ENCODE data around the gene ABCC11.

The ABCC11 gene

GRCh38 chr16:48137822-48138221 is 109.5 kb downstream of the ABCC11 start:
- in situ Hi-C loops (cut with MboI; ENCODE audit: low sequenced_read_pairs), result no loop called here

GRCh38 chr16:48136547-48137360 is 110.6 kb downstream of the ABCC11 start:
- in situ Hi-C loops (cut with MboI; ENCODE audit: low sequenced_read_pairs), result no loop called here

GRCh38 chr16:48133455-48134211 is 113.7 kb downstream of the ABCC11 start:
- in situ Hi-C loops (cut with MboI; ENCODE audit: low sequenced_read_pairs), result no loop called here

DNA sequence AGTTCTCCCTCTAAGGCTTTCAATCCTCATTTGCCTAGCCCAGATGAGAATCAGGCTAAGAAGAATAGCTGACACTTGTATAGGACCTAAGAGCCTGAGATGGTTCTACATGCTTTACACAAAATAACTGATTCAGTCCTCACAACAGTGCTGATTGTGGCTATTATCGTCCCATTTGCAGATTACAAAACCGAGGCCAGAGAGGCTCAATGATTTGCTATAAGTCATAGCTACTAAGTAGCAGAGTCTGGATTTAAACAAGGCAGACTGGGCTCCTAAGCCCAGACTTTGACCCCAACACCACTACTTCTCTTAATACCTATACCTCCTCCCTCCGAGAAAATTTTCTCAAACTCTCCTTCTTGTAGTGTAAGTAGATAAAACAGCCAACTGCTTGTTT is 114.6 kb downstream of the ABCC11 start:
- in situ Hi-C loops (cut with MboI; ENCODE audit: low sequenced_read_pairs), result no loop called here

- in situ Hi-C loops (cut with MboI; ENCODE audit: low sequenced_read_pairs), result no loop called here
Observed at GRCh38 chr16:48131201-48131935, 116.0 kb downstream of the ABCC11 start.

DNA sequence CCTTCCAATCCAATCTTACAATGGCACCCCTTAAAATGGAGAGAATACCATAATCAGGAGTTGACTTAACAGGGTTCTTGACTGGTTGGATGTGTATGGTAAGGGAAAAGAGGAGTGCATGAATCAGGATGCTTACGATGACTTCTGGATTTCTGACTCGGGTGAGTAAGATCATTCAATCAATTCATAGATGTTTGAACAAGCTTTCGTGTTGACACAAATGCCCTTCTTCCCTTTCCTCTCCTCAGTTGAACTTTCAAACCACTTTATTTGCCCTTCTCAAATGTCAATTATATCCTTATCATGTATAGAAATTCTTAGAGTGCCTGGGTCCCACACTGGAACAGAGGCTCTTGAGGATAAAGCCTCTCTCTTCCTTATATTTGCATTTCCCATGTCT is 117.4 kb downstream of the ABCC11 start:
- in situ Hi-C loops (cut with MboI; ENCODE audit: low sequenced_read_pairs), result no loop called here

GRCh38 chr16:48128769-48129168 is 118.6 kb downstream of the ABCC11 start:
- in situ Hi-C loops (cut with MboI; ENCODE audit: low sequenced_read_pairs), result no loop called here

GRCh38 chr16:48126801-48127644 is 120.3 kb downstream of the ABCC11 start:
- in situ Hi-C loops (cut with MboI; ENCODE audit: low sequenced_read_pairs), result no loop called here

- in situ Hi-C loops (cut with MboI; ENCODE audit: low sequenced_read_pairs), result no loop called here
Observed at GRCh38 chr16:48125888-48126287, 121.5 kb downstream of the ABCC11 start.

GRCh38 chr16:48124266-48124665 is 123.1 kb downstream of the ABCC11 start:
- in situ Hi-C loops (cut with MboI; ENCODE audit: low sequenced_read_pairs), result no loop called here

DNA sequence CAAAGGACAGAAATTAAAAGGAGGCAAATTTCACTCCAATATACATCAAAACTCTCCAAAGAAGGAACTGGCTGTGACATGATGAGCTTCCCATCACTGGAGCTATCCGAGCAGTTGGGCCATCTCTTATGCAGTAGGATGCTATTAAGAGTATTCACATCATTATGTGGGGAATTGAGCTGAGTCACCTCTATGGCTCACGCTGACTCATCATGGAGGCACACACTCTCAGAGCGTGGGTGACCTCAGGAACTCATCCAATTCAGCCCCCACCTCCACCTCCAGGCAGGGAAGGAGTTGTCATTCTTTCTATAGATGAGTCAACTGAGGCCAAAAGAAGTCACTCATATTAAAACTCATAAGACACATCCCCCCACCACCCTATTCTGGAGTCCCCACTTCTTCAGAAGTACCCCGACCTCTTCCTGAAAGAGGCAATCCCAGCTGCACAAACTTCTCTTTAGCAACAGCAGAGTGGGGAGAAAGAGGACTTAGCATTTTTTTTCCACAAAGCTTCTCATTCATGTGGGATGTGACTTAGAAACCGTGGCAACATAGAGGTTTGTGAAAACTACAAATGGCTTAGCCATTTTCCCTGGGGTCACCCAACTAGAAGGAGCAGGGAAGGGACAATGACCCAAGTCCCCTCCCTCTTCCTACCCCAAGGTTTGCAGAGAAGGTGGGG is 124.1 kb downstream of the ABCC11 start:
- in situ Hi-C loops (cut with MboI; ENCODE audit: low sequenced_read_pairs), result no loop called here

- in situ Hi-C loops (cut with MboI; ENCODE audit: low sequenced_read_pairs), result no loop called here
Observed at GRCh38 chr16:48121276-48121675, 126.1 kb downstream of the ABCC11 start.

- in situ Hi-C loops (cut with MboI; ENCODE audit: low sequenced_read_pairs), result no loop called here
Observed at GRCh38 chr16:48118841-48119240, 128.5 kb downstream of the ABCC11 start.

DNA sequence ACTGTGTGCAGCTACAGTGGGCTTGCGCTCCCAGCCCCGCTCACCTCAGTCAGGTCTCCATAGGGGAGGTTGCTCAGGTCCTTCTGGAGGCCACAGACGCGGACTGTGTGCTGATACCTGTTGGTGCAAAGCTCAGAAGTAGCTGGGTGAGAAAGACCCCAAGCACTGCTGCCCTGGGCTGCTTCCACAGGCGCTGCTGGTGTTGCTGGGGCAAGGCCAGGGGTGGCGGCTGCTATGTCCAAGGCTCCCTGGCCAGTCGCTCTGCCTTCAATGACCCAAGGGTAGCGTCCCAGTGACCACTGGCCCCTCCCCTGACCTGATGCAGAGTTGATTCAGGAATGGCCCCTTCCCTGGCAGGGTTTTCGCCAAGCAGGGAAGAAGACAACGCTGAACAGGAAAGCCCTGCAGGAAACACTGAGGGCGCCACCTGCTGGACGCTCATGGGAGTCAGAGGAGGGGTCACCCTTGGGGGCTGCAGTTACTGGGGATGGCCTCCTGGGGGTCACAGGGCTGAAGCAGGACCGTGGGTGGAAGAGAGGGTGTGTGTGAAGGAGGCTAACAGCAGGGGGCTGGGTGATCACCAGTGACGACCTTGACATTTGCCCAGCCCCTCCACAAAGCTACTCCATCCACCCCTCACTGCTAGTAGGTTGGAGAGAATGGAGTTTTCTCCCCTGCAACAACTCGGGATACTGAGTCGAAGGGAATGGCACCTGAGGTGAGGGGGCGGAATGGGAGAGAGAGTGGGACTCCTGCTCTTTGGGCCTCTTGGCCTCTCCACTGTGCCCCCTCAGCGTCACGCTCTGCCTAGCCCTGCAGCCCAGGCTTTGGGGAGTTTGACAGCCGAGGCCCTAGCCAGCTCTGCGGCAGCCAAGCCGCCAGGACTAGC is 129.9 kb downstream of the ABCC11 start:
- in situ Hi-C loops (cut with MboI; ENCODE audit: low sequenced_read_pairs), result no loop called here
